GM12878 (cell line): ENCODE results near the gene GPX7. TPM values are rescaled to one million over a fixed set of nuclear protein-coding genes. Genes with fewer than 3 reads are reported as not detected.

Source experiments
- ATAC-seq: fragments of 200-7000 bp; cut with Tn5 transposase; 3 replicates; pipeline ENCODE4 v1.9.1; 2020; ENCODE audit warnings: mild to moderate bottlenecking, moderate library complexity
- BruUV-seq: library from RNA; stranded (reverse); fragments of 400-500 nt; replicated peaks from 2 replicates; lab custom pipeline; 2021; lab: Mats Ljungman, UMichigan
- CTCF ChIA-PET: fragments of 300-600 bp; sonication (Branson Sonifier 250); formaldehyde crosslinking; extraction: SDS; loops from one replicate; lab custom pipeline; 2021; ENCODE audit warnings: inconsistent platforms; lab: Yijun Ruan, JAX
- POLR2A ChIA-PET: fragments of 350-600 bp; formaldehyde crosslinking; extraction: SDS; loops from one replicate; lab custom pipeline; 2021; ENCODE audit warnings: inconsistent platforms; lab: Charles Lee
- RAD21 ChIA-PET: fragments of 300-600 bp; sonication (Branson Sonifier 250); formaldehyde crosslinking; loops from one replicate; lab custom pipeline; 2023; ENCODE audit warnings: antibody characterized with exemption; ENCODE audit not compliant: unreplicated experiment; lab: Charles Lee
- SMC1A ChIA-PET: fragments of 300-600 bp; sonication (Branson Sonifier 250); formaldehyde crosslinking; loops from one replicate; lab custom pipeline; 2023; ENCODE audit not compliant: unreplicated experiment, uncharacterized antibody; lab: Charles Lee
- DNase-seq: peaks from one replicate; pipeline ENCODE4 v3.0.0-alpha.2; 2011; ENCODE audit warnings: low read depth, low spot score
- FAIRE-seq: peaks from 3 replicates; lab custom pipeline; 2011; peaks lifted over from hg19 to GRCh38; lab: Jason Lieb, UNC
- H2AFZ ChIP-seq: 2 replicates; pipeline ENCODE4 v1.6.0; 2011; ENCODE audit warnings: low read depth, low read length, control low read depth; ENCODE audit not compliant: control insufficient read depth
- H3K27ac ChIP-seq: 2 replicates; pipeline ENCODE4 v1.5.1; 2011; ENCODE audit warnings: control low read depth; ENCODE audit not compliant: control insufficient read depth, insufficient read depth
- H3K27me3 ChIP-seq, 2 experiments: replicated peaks in 1 of 2; 2 replicates each; pipeline versions ENCODE4 v1.6.0 to v1.6.1; 2011; ENCODE audit warnings: low read length in 1 of 2; ENCODE audit not compliant: control insufficient read depth in 2 of 2, insufficient read depth in 2 of 2
- H3K36me3 ChIP-seq, 2 experiments: 2 replicates each; pipeline ENCODE4 v1.5.1; 2011; ENCODE audit warnings: low read length in 1 of 2; ENCODE audit not compliant: control insufficient read depth in 2 of 2, insufficient read depth in 2 of 2
- H3K4me1 ChIP-seq: 2 replicates; pipeline ENCODE4 v1.6.1; 2011; ENCODE audit warnings: mild to moderate bottlenecking, low read length, moderate library complexity, mixed read lengths; ENCODE audit not compliant: control insufficient read depth, insufficient read depth
- H3K4me2 ChIP-seq: 2 replicates; pipeline ENCODE4 v1.6.0; 2011; ENCODE audit warnings: control low read depth; ENCODE audit not compliant: control insufficient read depth, insufficient read depth
- H3K4me3 ChIP-seq: fragments of 200-600 bp; sonication (generic); 2 replicates; pipeline ENCODE4 v1.5.1; 2016
- H3K79me2 ChIP-seq: 2 replicates; pipeline ENCODE4 v1.6.0; 2011; ENCODE audit warnings: low read length; ENCODE audit not compliant: control insufficient read depth, insufficient read depth
- H3K9ac ChIP-seq: 2 replicates; pipeline ENCODE4 v1.8.0; 2011; ENCODE audit warnings: low read length, control low read depth, mixed read lengths; ENCODE audit not compliant: control insufficient read depth, insufficient read depth
- H3K9me3 ChIP-seq: replicated peaks from 3 replicates; pipeline ENCODE4 v1.5.1; 2011; ENCODE audit warnings: mild to moderate bottlenecking, low read length; ENCODE audit not compliant: control insufficient read depth, insufficient read depth
- H4K20me1 ChIP-seq: 2 replicates; pipeline ENCODE4 v1.6.0; 2011; ENCODE audit not compliant: control insufficient read depth, insufficient read depth
- ASH2L ChIP-seq: fragments of 300-600, 200-600 bp; sonication (generic); IDR thresholded peaks from 2 replicates; pipeline ENCODE4 v1.6.1; 2017; ENCODE audit warnings: low read depth, mild to moderate bottlenecking, borderline replicate concordance
- CEBPZ ChIP-seq: fragments of 150-350 bp; IDR thresholded peaks from 2 replicates; pipeline ENCODE4 v1.6.1; 2016; ENCODE audit warnings: low read depth, low read length
- ETV6 ChIP-seq, 2 experiments: fragments of 450-650 bp in 1 of 2; IDR thresholded peaks in 1 of 2; conservative IDR thresholded peaks in 1 of 2; 2 replicates each; pipeline ENCODE4 v1.6.1; 2014; ENCODE audit warnings: antibody characterized with exemption in 1 of 2, borderline replicate concordance in 1 of 2, low read depth in 1 of 2, mild to moderate bottlenecking in 1 of 2, moderate library complexity in 1 of 2
- GATAD2B ChIP-seq: fragments of 450-650 bp; conservative IDR thresholded peaks from 2 replicates; pipeline ENCODE4 v1.6.1; 2017; ENCODE audit warnings: low read depth, mild to moderate bottlenecking, moderate library complexity
- HCFC1 ChIP-seq: fragments of 150-350 bp; IDR thresholded peaks from 2 replicates; pipeline ENCODE4 v1.6.1; 2014; ENCODE audit warnings: low read length
- NBN ChIP-seq: fragments of 450-650 bp; IDR thresholded peaks from 2 replicates; pipeline ENCODE4 v1.6.1; 2016
- NFIC ChIP-seq: IDR thresholded peaks from 2 replicates; pipeline ENCODE4 v1.6.1; 2012; ENCODE audit warnings: low read depth, mild to moderate bottlenecking, inconsistent platforms, low read length, moderate library complexity
- PKNOX1 ChIP-seq: fragments of 450-650 bp; IDR thresholded peaks from 2 replicates; pipeline ENCODE4 v1.6.1; 2016; ENCODE audit warnings: mild to moderate bottlenecking
- RAD21 ChIP-seq: IDR thresholded peaks from 2 replicates; pipeline ENCODE4 v1.6.1; 2011; ENCODE audit warnings: mild to moderate bottlenecking, low read depth, low read length, moderate library complexity; ENCODE audit not compliant: insufficient read depth
- RCOR1 ChIP-seq: conservative IDR thresholded peaks from 2 replicates; pipeline ENCODE4 v1.6.1; 2012; ENCODE audit warnings: low read depth, low read length, improper control_type of control experiment
- SP1 ChIP-seq: IDR thresholded peaks from one replicate; pipeline ENCODE4 v1.6.1; 2011; ENCODE audit warnings: low read depth, low read length
- TAF1 ChIP-seq: IDR thresholded peaks from 2 replicates; pipeline ENCODE4 v1.6.1; 2011; ENCODE audit warnings: mild to moderate bottlenecking, low read depth, low read length, borderline replicate concordance
- TARDBP ChIP-seq: IDR thresholded peaks from 2 replicates; pipeline ENCODE4 v1.6.1; 2016; ENCODE audit warnings: borderline replicate concordance
- WRNIP1 ChIP-seq: IDR thresholded peaks from 2 replicates; pipeline ENCODE4 v1.6.1; 2011; ENCODE audit warnings: low read depth, low read length, improper control_type of control experiment, borderline replicate concordance
- ZZZ3 ChIP-seq: IDR thresholded peaks from 2 replicates; pipeline ENCODE4 v1.6.1; 2011; ENCODE audit warnings: low read depth; ENCODE audit not compliant: control insufficient read depth, insufficient read length
- WGBS: methylation state at CpG from one replicate; pipeline ENCODE4 v1.1.6; 2016; ENCODE audit warnings: low lambda C conversion rate; ENCODE audit not compliant: insufficient replicate concordance, insufficient coverage; ENCODE audit errors: missing lambda C conversion rate; 5-methylcytosine and 5-hydroxymethylcytosine counted together
- in situ Hi-C: fragments of 300-500 bp; cut with MboI; formaldehyde crosslinking; loops from 9 replicates; pipeline ENCODE4 v1.14.3; 2018; ENCODE audit warnings: mixed read lengths
- intact Hi-C: fragments of 100-400 bp; cut with micrococcal nuclease; formaldehyde crosslinking; loops from one replicate; pipeline ENCODE4 v1.14.2; 2022; ENCODE audit not compliant: unreplicated experiment
- polyA plus RNA-seq, 11 experiments: library from polyadenylated mRNA; depleted of rRNA in 4 of 11; unstranded in 6 of 11; stranded (reverse) in 5 of 11; fragments of >200 nt; fragmentation: Nextera tagmentation in 4 of 11; fragmentation: Illumina TruSeq in 1 of 11; extraction: Ambion mirVana in 4 of 11; extraction: Trizol in 1 of 11; gene quantifications; 1 replicate in 1 of 11; 2 replicates in 10 of 11; pipeline versions ENCODE4 v1.2.1 to v1.2.3, GENCODE V29; 2011 to 2016; ENCODE audit warnings: inconsistent platforms in 2 of 11, missing spikeins in 2 of 11, low read depth in 1 of 11
- total RNA-seq, 4 experiments: library from RNA; depleted of rRNA in 3 of 4; stranded (reverse); fragments of >200 nt in 3 of 4; fragmentation: Illumina TruSeq in 1 of 4; extraction: Trizol in 1 of 4; gene quantifications; 2 replicates each; pipeline versions ENCODE4 v1.2.1 to v1.2.3, GENCODE V29; 2013 to 2021

Gene GPX7
- total and polyA plus RNA-seq, 10 of the 15 experiments (the other 5 are each of a cell fraction or from before 2014, with no cell fraction given) = 1.9 to 4.2 (median 2.5) TPM; not detected in 1

DNA sequence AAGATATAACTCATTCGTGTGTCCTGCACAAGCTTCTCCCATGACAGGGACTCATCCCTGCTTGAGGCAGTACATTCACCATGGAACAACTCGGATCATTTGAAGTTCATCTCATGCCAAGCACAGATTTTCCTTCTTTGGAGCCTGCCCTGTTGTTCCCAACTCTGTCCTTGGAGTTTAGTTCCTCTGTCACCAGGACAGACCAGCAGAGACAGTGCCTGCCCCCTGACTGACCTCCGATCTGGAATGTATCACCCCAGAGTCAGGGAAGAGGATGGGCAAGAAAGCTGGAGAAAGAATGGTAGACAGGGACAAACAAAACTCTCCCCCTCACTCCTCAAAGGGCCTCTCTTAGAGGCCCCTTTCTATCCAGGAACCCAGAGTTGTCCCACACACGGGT lies 35.8 kb downstream of the GPX7 start:
- H3K27me3 ChIP-seq = peaks cover 1 to 4% of the 10 kb centered on the region in 2 experiments; a peak in 2 of 4 replicates
- peak overlapping the region; percentile 49 for H3K9ac ChIP-seq
- H2AFZ ChIP-seq = peak overlapping the region; percentile 24; the same call in 1 of the 2 replicates
- BruUV-seq = no TSS peak
- DNase-seq (no peak), FAIRE-seq (no peak), ATAC-seq (no peak)
- H3K9me3 ChIP-seq = no peaks in the 10 kb centered on the region; the same call in 2 of the 3 replicates
- H3K27ac ChIP-seq = peak overlapping the region; percentile 83
- H3K79me2 ChIP-seq = no peaks in the 10 kb centered on the region
- TF ChIP-seq WRNIP1 (no peak), PKNOX1 (no peak), TARDBP (no peak), NBN (no peak), ASH2L (no peak), RCOR1 (no peak), ETV6 (conservative IDR thresholded peaks at IDR 0.05 in 1 of 2, IDR thresholded peaks at IDR 0.05 in 1 of 2; ENCODE audit: borderline replicate concordance in 1 of 2, low read depth in 1 of 2) (no peak), RAD21 (no peak), TAF1 (no peak), ZZZ3 (no peak), SP1 (no peak), CEBPZ (no peak), NFIC (no peak), HCFC1 (no peak), GATAD2B (no peak)
- peak overlapping the region; percentile 94 for H3K4me2 ChIP-seq
- in situ Hi-C loops (no loop called here), intact Hi-C loops (no loop called here)
- H3K4me1 ChIP-seq = peaks cover 38% of the 10 kb centered on the region
- no peaks in the 10 kb centered on the region for H4K20me1 ChIP-seq
- CTCF ChIA-PET = no interaction called here
- H3K4me3 ChIP-seq = no peak overlapping the region
- WGBS = 54% methylated on average over 4 of the region's 4 CpGs
- H3K36me3 ChIP-seq = no peaks in the 10 kb centered on the region
- RAD21 ChIA-PET = interaction anchor here (0.8 to 2.0 kb wide), 4 partner anchors 21 to 233 kb away, joined by 3 to 11 read pairs (median 3); no protein-coding TSS in a partner anchor
- SMC1A ChIA-PET = interaction anchor here (0.6 to 4.0 kb wide), 7 partner anchors 14 to 87 kb away, joined by 3 to 26 read pairs (median 4); no protein-coding TSS in a partner anchor
- POLR2A ChIA-PET = interaction anchor here (0.6 to 1.8 kb wide), 5 partner anchors 18 to 115 kb away, joined by 3 to 6 read pairs (median 4); partner anchors contain the start of gene TUT4
